Glutamatergic neuron (in vitro differentiated cells): ENCODE results near the gene SRGAP3. TPM values are rescaled to one million over a fixed set of nuclear protein-coding genes. Genes with fewer than 3 reads are reported as not detected.

Source experiments
- DNase-seq: peaks from one replicate; pipeline ENCODE4 v3.0.0; 2022
- H3K27ac Mint-ChIP-seq: one replicate; pipeline ENCODE4 v1.8.0; 2020; ENCODE audit warnings: mild to moderate bottlenecking, mixed read lengths, inconsistent platforms; ENCODE audit not compliant: unreplicated experiment
- H3K27me3 Mint-ChIP-seq: one replicate; pipeline ENCODE4 v1.8.0; 2020; ENCODE audit warnings: mild to moderate bottlenecking, moderate library complexity, mixed read lengths, inconsistent platforms; ENCODE audit not compliant: unreplicated experiment
- H3K36me3 Mint-ChIP-seq: one replicate; pipeline ENCODE4 v1.8.0; 2020; ENCODE audit warnings: mild to moderate bottlenecking, mixed read lengths, inconsistent platforms; ENCODE audit not compliant: unreplicated experiment
- H3K4me1 Mint-ChIP-seq: one replicate; pipeline ENCODE4 v1.8.0; 2020; ENCODE audit warnings: mild to moderate bottlenecking, low read depth, mixed read lengths, inconsistent platforms; ENCODE audit not compliant: unreplicated experiment
- H3K4me3 Mint-ChIP-seq: one replicate; pipeline ENCODE4 v1.8.0; 2020; ENCODE audit warnings: mild to moderate bottlenecking, mixed read lengths, inconsistent platforms; ENCODE audit not compliant: unreplicated experiment
- H3K9me3 Mint-ChIP-seq: one replicate; pipeline ENCODE4 v1.8.0; 2020; ENCODE audit warnings: mild to moderate bottlenecking, moderate library complexity, mixed read lengths, inconsistent platforms; ENCODE audit not compliant: unreplicated experiment
- total RNA-seq: library from RNA; stranded (reverse); fragmentation: NEBNext Ultra II Directional; extraction: Animal tissue kit (Norgen Biotek cat#: 25700); gene quantifications from one replicate; pipeline ENCODE4 v1.2.1, GENCODE V29; 2021; ENCODE audit not compliant: unreplicated experiment
- TF ChIP-seq, protein P1 (sequence below): fragments of 200-600 bp; sonication (generic); IDR thresholded peaks from one replicate; pipeline ENCODE4 v1.5.0; 2021; ENCODE audit not compliant: partially characterized antibody, unreplicated experiment

The SRGAP3 gene
- total RNA-seq, 1 donor from 2014 or later, result 197 TPM

DNA sequence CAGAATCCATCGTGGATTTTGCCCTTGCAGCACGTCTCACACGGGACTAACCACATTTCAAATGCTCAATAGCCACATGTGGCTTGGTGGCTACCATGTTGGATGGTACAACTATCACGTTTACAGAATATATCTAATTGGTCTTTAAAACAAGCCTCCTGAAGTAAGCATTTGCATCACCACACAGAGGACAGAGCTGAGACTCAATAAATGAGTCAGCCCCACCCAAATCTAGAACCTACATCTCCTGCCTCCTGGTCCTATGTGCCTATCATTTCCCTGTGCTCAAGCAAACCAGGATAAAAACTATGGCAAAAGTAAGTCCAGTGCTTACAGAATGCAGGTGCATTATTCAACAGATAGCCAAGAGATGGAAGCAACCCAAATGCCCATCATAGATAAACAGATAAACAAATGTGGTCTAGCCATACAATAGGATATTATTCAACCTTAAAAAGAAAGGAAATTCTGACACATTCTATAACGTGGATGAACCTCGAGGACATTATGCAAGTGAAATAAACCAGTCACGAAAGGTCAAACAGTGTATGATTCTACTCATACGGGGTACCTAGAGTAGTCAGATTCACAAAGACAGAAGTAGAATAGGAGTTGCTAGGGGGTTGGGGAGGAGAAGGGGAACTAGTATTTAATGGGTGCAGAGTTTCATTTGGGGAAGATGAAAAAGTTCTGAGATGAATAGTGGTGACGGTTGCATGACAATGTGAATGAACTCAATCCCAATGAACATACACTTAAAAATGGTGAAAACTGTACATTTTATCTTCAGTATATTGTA, 43.9 kb downstream of the SRGAP3 start:
- H3K27me3 Mint-ChIP-seq, result peaks cover 19% of the 10 kb centered on the region
- no peak for DNase-seq
- H3K4me1 Mint-ChIP-seq, result peaks cover 60% of the 10 kb centered on the region
- H3K36me3 Mint-ChIP-seq, result no peaks in the 10 kb centered on the region
- peaks cover 15% of the 10 kb centered on the region for H3K9me3 Mint-ChIP-seq
- H3K4me3 Mint-ChIP-seq, result no peak overlapping the region
- peak overlapping the region; percentile 67 for H3K27ac Mint-ChIP-seq
- TF ChIP-seq, protein P1, sequence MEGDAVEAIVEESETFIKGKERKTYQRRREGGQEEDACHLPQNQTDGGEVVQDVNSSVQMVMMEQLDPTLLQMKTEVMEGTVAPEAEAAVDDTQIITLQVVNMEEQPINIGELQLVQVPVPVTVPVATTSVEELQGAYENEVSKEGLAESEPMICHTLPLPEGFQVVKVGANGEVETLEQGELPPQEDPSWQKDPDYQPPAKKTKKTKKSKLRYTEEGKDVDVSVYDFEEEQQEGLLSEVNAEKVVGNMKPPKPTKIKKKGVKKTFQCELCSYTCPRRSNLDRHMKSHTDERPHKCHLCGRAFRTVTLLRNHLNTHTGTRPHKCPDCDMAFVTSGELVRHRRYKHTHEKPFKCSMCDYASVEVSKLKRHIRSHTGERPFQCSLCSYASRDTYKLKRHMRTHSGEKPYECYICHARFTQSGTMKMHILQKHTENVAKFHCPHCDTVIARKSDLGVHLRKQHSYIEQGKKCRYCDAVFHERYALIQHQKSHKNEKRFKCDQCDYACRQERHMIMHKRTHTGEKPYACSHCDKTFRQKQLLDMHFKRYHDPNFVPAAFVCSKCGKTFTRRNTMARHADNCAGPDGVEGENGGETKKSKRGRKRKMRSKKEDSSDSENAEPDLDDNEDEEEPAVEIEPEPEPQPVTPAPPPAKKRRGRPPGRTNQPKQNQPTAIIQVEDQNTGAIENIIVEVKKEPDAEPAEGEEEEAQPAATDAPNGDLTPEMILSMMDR, result no peak

DNA sequence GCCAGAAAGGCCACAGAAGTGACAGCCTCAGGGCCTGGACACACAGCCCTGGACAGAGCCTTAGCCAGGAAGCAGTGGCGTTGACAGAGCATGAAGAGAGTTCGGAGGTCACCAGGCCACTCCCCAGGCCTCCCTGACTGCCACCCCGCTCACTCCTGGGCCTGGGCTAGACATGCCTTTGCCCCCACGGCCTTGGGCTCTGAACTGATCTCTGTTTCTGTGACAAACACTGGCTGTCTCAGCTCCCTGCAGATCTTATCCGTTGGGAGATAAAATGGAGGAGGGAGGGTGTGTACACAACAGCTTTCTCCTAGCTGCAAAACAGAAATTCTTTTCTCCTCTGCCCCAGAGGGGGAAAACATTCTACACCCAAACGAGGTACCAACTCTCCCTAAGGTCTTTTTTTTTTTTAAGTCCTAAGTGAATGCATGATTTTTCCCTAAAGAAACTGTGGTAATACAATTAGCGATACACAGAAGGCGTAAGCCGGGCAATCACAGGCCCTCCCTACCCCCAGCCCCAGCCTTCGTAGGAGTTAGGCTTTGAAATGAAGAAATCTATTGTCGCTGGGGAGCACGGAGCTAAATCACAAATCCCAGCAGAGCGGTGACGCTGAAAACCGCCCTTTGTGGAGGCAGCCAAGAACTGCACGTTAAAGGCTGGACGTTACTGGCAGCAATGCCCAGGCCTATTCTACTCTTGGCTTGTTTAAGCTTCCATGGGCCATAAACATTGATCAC, 45.0 kb downstream of the SRGAP3 start:
- Mint-ChIP-seq H3K27ac (peak overlapping the region; percentile 93), H3K4me1 (peaks cover 67% of the 10 kb centered on the region), H3K27me3 (peaks cover 21% of the 10 kb centered on the region), H3K36me3 (no peaks in the 10 kb centered on the region), H3K9me3 (peaks cover 17% of the 10 kb centered on the region), H3K4me3 (peak overlapping the region; percentile 79)
- DNase-seq, result peak; percentile 43
- TF ChIP-seq, protein P1, result no peak

DNA sequence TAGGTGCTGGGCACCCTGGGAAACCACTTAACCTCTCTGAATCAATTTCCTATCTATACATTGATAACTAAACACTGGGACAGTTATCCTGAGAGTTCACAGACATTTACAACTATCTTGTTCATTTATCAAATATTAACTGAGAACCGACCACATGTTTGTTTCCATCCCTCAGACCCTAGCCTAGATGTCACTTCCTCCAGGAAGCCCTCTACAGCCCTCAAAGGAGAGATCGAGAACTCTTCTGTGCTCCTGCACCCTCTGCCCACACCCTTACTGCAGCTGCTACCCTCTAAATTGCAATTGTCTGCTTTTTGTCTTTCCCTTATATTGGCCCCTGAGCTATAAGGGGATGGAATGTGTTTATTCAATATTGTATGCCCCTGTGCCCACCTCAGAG, 46.1 kb downstream of the SRGAP3 start:
- Mint-ChIP-seq H3K9me3 (peaks cover 17% of the 10 kb centered on the region), H3K27ac (peak overlapping the region; percentile 93), H3K4me3 (peak overlapping the region; percentile 20), H3K4me1 (peaks cover 78% of the 10 kb centered on the region), H3K36me3 (no peaks in the 10 kb centered on the region), H3K27me3 (peaks cover 21% of the 10 kb centered on the region)
- TF ChIP-seq, protein P1, result no peak
- DNase-seq, result no peak

DNA sequence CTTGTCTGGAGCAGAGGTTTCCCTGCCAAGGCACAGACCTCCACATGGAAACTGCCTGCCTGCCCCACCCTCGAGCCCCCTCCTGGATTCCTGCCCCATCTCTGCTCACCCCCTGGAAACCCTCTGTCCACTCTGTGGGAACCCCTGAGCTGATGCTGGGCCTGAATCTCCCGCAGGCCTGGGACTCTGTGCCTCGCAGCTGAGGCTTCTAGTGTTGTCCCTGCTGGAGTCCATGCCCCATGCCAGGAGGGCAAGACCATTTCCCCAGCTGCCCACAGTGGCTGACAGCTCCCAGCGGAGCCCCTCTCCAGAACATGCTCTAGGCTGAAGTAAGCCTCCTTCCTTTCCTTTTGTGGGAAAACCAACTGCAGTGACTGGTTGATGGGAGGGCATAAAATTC, 46.9 kb downstream of the SRGAP3 start:
- Mint-ChIP-seq H3K9me3 (peaks cover 17% of the 10 kb centered on the region), H3K27ac (peak overlapping the region; percentile 93), H3K27me3 (peaks cover 19% of the 10 kb centered on the region), H3K4me3 (peak overlapping the region; percentile 20), H3K4me1 (peaks cover 85% of the 10 kb centered on the region), H3K36me3 (no peaks in the 10 kb centered on the region)
- DNase-seq, result no peak
- TF ChIP-seq, protein P1, result no peak

DNA sequence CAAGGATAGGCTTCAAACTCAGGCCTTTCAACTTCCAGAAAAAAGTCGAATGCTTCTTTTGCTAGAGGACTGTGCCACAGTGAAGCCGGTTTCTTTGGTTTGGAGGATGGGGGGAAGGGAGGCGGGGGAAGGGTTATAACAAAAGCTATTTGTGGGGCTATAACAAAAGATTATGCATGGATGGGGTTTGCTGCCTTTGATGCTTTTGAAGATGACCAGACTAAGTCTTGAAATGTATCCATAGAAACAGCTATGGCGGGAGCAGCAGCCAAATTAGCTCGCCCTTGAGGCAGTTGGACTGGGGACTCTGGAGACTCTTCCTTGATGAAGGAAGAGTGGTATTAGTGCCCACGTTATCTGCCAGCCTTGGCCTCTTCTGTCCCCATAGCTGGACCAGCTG, 47.5 kb downstream of the SRGAP3 start:
- peaks cover 91% of the 10 kb centered on the region for H3K4me1 Mint-ChIP-seq
- peaks cover 17% of the 10 kb centered on the region for H3K9me3 Mint-ChIP-seq
- DNase-seq, result no peak
- H3K4me3 Mint-ChIP-seq, result peak overlapping the region; percentile 20
- TF ChIP-seq, protein P1, result no peak
- H3K27me3 Mint-ChIP-seq, result peaks cover 19% of the 10 kb centered on the region
- peak overlapping the region; percentile 93 for H3K27ac Mint-ChIP-seq
- H3K36me3 Mint-ChIP-seq, result no peaks in the 10 kb centered on the region
